HG03520 (cell line): ENCODE results near the gene ZNF484.

Experiments
- ATAC-seq: cut with Tn5 transposase; IDR thresholded peaks from one replicate; pipeline ENCODE4 v1.9.1; 2021; ENCODE audit warnings: mild to moderate bottlenecking, moderate library complexity; ENCODE audit not compliant: unreplicated experiment

The ZNF484 gene

DNA sequence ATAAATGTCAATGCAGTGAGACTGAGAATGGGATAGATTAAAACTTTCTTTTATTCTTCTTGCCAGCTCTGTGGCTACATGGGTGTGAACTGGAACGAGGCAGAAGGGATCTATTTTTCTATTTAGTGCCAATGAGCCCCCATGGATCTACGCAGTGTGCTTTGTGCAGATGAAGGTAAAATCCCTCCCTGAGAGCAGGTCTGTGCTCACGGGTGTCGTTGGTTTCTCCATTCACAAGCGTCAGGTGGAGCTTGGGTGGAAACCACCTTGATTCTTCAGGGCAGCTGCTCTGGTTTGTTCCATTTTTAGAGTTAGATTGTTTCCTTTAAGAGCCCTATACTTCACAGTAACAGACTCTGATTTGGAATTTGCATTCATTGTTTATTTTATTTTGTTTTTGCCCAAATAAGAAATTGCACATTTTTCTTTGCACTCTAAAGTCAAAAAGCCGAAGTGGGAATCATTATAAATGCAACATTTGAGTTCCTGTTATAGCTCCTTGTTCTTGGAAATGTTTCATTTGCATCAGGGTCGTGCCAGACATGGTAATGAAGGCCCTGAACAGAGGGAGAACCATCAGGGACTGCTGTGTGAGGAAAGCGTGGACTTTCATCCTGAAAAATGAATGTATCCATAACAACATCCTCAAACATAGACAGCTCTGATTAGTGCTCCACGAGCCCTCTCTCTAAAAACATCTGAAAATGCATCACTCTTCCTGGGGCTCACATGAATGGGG is 82.1 kb downstream of the ZNF484 start:
- ATAC-seq, result no peak
